HepG2 (cell line): ENCODE data around the gene TMEM9. TPM values are rescaled to one million over a fixed set of nuclear protein-coding genes. Genes with fewer than 3 reads are reported as not detected.

Source experiments
- ATAC-seq: fragments of 200-7000 bp; cut with Tn5 transposase; 3 replicates; pipeline ENCODE4 v1.9.1; 2020; ENCODE audit warnings: mild to moderate bottlenecking, moderate library complexity
- BruUV-seq: library from RNA; stranded (reverse); fragments of 400-500 nt; replicated peaks from 2 replicates; lab custom pipeline; 2021; lab: Mats Ljungman, UMichigan
- CTCF ChIA-PET: fragments of 300-600 bp; formaldehyde crosslinking; extraction: SDS; loops from one replicate; lab custom pipeline; 2021; ENCODE audit warnings: low total read pairs, inconsistent platforms, low intra/inter-chr PET ratio; lab: Yijun Ruan, JAX
- POLR2A ChIA-PET: fragments of 350-600 bp; sonication (Branson Sonifier 250); formaldehyde crosslinking; loops from one replicate; lab custom pipeline; 2020; ENCODE audit warnings: antibody characterized with exemption, inconsistent platforms; lab: Yijun Ruan, JAX
- DNase-seq: peaks from one replicate; pipeline ENCODE4 v3.0.0-alpha.2; 2015; ENCODE audit warnings: low spot score
- FAIRE-seq: peaks from 3 replicates; lab custom pipeline; 2011; peaks lifted over from hg19 to GRCh38; lab: Jason Lieb, UNC
- H2AFZ ChIP-seq: one replicate; pipeline ENCODE4 v1.6.1; 2011; ENCODE audit warnings: low read length, inconsistent platforms
- H3K27ac ChIP-seq: fragments of 300-600 bp; 3 replicates; pipeline ENCODE4 v1.8.0; 2011; ENCODE audit warnings: mixed run types, mild to moderate bottlenecking, mixed read lengths, low read length, inconsistent platforms; ENCODE audit not compliant: insufficient read depth; ENCODE audit errors: extremely low read length
- H3K27me3 ChIP-seq, 2 experiments: fragments of 200-600 bp in 1 of 2; 2 replicates in 1 of 2; 3 replicates in 1 of 2; pipeline versions ENCODE4 v1.6.0 to v1.8.0; 2011; ENCODE audit warnings: low read length in 2 of 2, mild to moderate bottlenecking in 2 of 2, moderate library complexity in 2 of 2, inconsistent platforms in 1 of 2; ENCODE audit not compliant: insufficient read depth in 2 of 2, control insufficient read depth in 1 of 2
- H3K36me3 ChIP-seq, 2 experiments: fragments of 200-600 bp in 1 of 2; replicated peaks in 1 of 2; 2 replicates in 1 of 2; 3 replicates in 1 of 2; pipeline versions ENCODE4 v1.5.1 to v1.8.0; 2011; ENCODE audit warnings: low read length in 2 of 2, inconsistent platforms in 1 of 2; ENCODE audit not compliant: insufficient read depth in 2 of 2, control insufficient read depth in 1 of 2
- H3K4me1 ChIP-seq: 2 replicates; pipeline ENCODE4 v1.5.1; 2012; ENCODE audit warnings: low read length, inconsistent platforms; ENCODE audit not compliant: insufficient read depth
- H3K4me2 ChIP-seq: 2 replicates; pipeline ENCODE4 v1.6.0; 2011; ENCODE audit warnings: low read depth, low read length, inconsistent platforms
- H3K4me3 ChIP-seq, 3 experiments: fragments of 200-600 bp in 1 of 3; sonication (generic), shearing (Covaris generic) in 1 of 3; replicated peaks in 1 of 3; 2 replicates each; pipeline ENCODE4 v1.5.1; 2011 to 2016; ENCODE audit warnings: low read length in 3 of 3, inconsistent platforms in 2 of 3, low read depth in 2 of 3, mild to moderate bottlenecking in 2 of 3, control low read depth in 1 of 3, mixed read lengths in 1 of 3; ENCODE audit not compliant: insufficient read depth in 1 of 3
- H3K79me2 ChIP-seq: one replicate; pipeline ENCODE4 v1.6.1; 2011; ENCODE audit warnings: low read length, inconsistent platforms; ENCODE audit not compliant: insufficient read depth
- H3K9ac ChIP-seq: 2 replicates; pipeline ENCODE4 v1.6.0; 2011; ENCODE audit warnings: mild to moderate bottlenecking, low read depth, low read length, inconsistent platforms; ENCODE audit not compliant: insufficient read depth
- H3K9me3 ChIP-seq: 2 replicates; pipeline ENCODE4 v1.5.1; 2012; ENCODE audit warnings: mild to moderate bottlenecking, low read length
- H4K20me1 ChIP-seq: 2 replicates; pipeline ENCODE4 v1.6.0; 2011; ENCODE audit warnings: inconsistent platforms, mild to moderate bottlenecking, low read length, moderate library complexity; ENCODE audit not compliant: insufficient read depth
- LCORL ChIP-seq, 2 experiments: fragments of 450-650 bp in 1 of 2; sonication (generic) in 1 of 2; formaldehyde crosslinking in 1 of 2; IDR thresholded peaks; 2 replicates each; pipeline versions ENCODE4 v1.5.0 to v1.6.1; 2017 to 2020; ENCODE audit warnings: antibody characterized with exemption in 1 of 2, missing genetic modification reagents in 1 of 2
- PHB2 ChIP-seq: fragments of 450-650 bp; IDR thresholded peaks from 2 replicates; pipeline ENCODE4 v1.6.1; 2018; ENCODE audit not compliant: partially characterized antibody
- RFXANK ChIP-seq: IDR thresholded peaks from 2 replicates; pipeline ENCODE4 v1.6.1; 2016
- ZNF430 ChIP-seq: sonication (generic); formaldehyde crosslinking; IDR thresholded peaks from 2 replicates; pipeline ENCODE4 v1.9.0; 2021; ENCODE audit warnings: mild to moderate bottlenecking, missing genetic modification reagents
- ZNF746 ChIP-seq: sonication (generic); formaldehyde crosslinking; IDR thresholded peaks from 2 replicates; pipeline ENCODE4 v1.8.0; 2022; ENCODE audit warnings: mild to moderate bottlenecking, missing genetic modification reagents
- WGBS: methylation state at CpG from one replicate; pipeline ENCODE4 v1.1.6; 2017; ENCODE audit warnings: low lambda C conversion rate; 5-methylcytosine and 5-hydroxymethylcytosine counted together
- in situ Hi-C: cut with HindIII; loops from 2 replicates; pipeline ENCODE4 v1.10.0; 2017; ENCODE audit warnings: low pct_unique_long_range_greater_than_20kb; ENCODE audit not compliant: extremely low pct_ligation_motif_present
- intact Hi-C: fragments of 100-400 bp; cut with micrococcal nuclease; formaldehyde crosslinking; loops from one replicate; pipeline ENCODE4 v1.10.0; 2022; ENCODE audit not compliant: unreplicated experiment
- polyA plus RNA-seq, 8 experiments: library from polyadenylated mRNA; depleted of rRNA in 3 of 8; stranded (reverse) in 7 of 8; unstranded in 1 of 8; fragments of >200 nt; fragmentation: Illumina TruSeq in 4 of 8; extraction: Trizol in 4 of 8; gene quantifications; 2 replicates each; pipeline versions ENCODE4 v1.2.1 to v1.2.3, GENCODE V29; 2011 to 2016; ENCODE audit warnings: low read depth in 4 of 8, missing spikeins in 1 of 8, mixed read lengths in 1 of 8; ENCODE audit not compliant: insufficient read depth in 1 of 8
- total RNA-seq, 5 experiments: library from RNA; depleted of rRNA; stranded (reverse); fragments of >200 nt; fragmentation: Illumina TruSeq; extraction: Trizol; gene quantifications; 2 replicates each; pipeline ENCODE4 v1.2.3, GENCODE V29; 2016; ENCODE audit warnings: low read depth in 1 of 5
- TF ChIP-seq, protein P1 (sequence below): sonication (generic); formaldehyde crosslinking; IDR thresholded peaks from 2 replicates; pipeline ENCODE4 v1.8.0; 2022; ENCODE audit warnings: mild to moderate bottlenecking, missing genetic modification reagents, borderline replicate concordance

TMEM9 gene
- total and polyA plus RNA-seq, 2 of the 13 experiments (the other 11 are each of a cell fraction or from before 2014, with no cell fraction given): 60.9 to 102 TPM

DNA sequence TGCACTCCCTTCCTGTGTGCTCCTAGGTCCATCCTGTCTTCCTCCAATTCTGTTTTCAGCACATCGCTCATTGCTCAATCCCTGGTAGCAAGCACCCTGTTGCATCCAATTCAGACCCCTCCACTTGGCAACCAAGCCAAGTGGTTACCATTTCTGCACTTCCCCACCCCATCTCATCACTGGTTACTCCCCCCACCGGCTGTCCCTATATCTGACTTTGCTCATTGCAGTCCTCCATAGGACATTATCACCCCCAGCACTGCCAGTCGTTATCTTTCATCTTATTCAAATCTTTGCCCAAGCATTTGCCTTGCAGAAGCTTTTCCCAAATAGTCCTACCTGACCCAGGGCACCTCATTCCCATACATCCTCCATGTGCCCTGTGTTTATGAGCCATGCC lies 2.1 kb upstream of the TMEM9 start (continued):
- TF ChIP-seq ZNF430 (CRISPR knock-in tag) (no peak), PHB2 (no peak)

DNA sequence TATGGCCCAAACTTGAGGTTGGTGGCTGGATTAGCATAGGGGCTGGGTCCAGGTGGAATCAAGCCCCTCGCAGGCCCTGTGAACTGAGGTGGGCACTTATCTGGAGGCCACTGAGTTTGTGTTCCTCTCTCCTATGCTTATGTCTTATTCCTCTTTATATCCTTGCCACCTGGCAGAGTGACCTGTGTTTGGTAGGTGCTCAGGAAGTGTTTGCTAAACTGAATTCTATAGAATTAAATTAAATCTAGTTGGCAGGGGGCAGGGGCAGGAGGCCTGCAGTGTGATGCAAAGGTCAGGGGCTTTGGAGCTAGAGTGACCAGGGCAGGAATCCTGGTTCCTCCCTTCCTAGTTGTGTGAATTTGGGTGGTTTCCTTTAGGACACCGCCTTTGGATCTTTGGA lies 1.1 kb upstream of the TMEM9 start:
- intact Hi-C loops (no loop called here), in situ Hi-C loops (no loop called here)
- WGBS: 60% methylated on average over 2 of the region's 2 CpGs
- H3K27ac ChIP-seq: no peak overlapping the region
- H3K79me2 ChIP-seq: peaks cover 10% of the 10 kb centered on the region
- no TSS peak for BruUV-seq
- H3K27me3 ChIP-seq: no peaks in the 10 kb centered on the region; a peak in 1 of 5 replicates
- no peak for FAIRE-seq
- POLR2A ChIA-PET: interaction anchor here (3.9 kb wide), 1 partner anchor 15 kb away, joined by 30 read pairs; no protein-coding TSS in a partner anchor
- no peaks in the 10 kb centered on the region for H3K9me3 ChIP-seq
- CTCF ChIA-PET: no interaction called here
- peaks cover 2 to 17% of the 10 kb centered on the region in 2 experiments; a peak in 2 of 5 replicates for H3K36me3 ChIP-seq
- DNase-seq: no peak
- no peak overlapping the region for H3K9ac ChIP-seq
- H3K4me3 ChIP-seq: no peak overlapping the region
- ATAC-seq: no peak
- H3K4me1 ChIP-seq: peaks cover 19% of the 10 kb centered on the region
- no peaks in the 10 kb centered on the region for H4K20me1 ChIP-seq
- no peak overlapping the region for H2AFZ ChIP-seq
- no peak overlapping the region for H3K4me2 ChIP-seq
- TF ChIP-seq, protein P1, sequence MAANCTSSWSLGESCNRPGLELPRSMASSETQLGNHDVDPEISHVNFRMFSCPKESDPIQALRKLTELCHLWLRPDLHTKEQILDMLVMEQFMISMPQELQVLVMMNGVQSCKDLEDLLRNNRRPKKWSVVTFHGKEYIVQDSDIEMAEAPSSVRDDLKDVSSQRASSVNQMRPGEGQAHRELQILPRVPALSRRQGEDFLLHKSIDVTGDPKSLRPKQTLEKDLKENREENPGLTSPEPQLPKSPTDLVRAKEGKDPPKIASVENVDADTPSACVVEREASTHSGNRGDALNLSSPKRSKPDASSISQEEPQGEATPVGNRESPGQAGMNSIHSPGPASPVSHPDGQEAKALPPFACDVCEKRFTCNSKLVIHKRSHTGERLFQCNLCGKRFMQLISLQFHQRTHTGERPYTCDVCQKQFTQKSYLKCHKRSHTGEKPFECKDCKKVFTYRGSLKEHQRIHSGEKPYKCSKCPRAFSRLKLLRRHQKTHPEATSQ (CRISPR knock-in tag): no peak
- TF ChIP-seq ZNF746 (no peak), RFXANK (CRISPR knock-in tag) (no peak), LCORL (IDR thresholded peaks at IDR 0.05) (no peak), LCORL (CRISPR knock-in tag; IDR thresholded peaks at IDR 0.05) (no peak)
- TF ChIP-seq, all 625 proteins: peak for 0
